Measurements from ENCODE around the gene GALNT16. TPM values are rescaled to one million over a fixed set of nuclear protein-coding genes. Genes with fewer than 3 reads are reported as not detected.

GALNT16 gene
- total and polyA plus RNA-seq, 9 donors: 10.7 to 36.8 (median 20.0) TPM

DNA sequence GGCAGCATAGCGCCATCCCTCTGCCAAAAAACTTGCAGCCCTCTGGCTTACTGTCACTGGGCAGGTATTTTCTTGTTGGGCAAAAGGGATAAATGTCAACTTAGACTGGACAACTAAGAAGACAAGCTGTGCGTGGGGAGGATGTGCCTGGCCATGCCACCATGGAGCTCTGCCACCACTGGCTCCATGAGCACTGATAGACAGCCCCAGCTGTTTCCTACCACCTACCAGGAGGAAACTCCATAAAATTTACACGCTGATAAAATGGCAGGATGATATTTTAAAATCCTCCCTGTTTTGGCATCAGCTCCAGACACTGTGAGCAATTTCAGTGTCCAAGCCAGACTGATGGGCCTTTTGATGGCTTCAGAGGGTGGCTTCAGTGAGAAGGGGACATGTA, 7.1 kb upstream of the GALNT16 start:
- H3K27ac ChIP-seq (ENCODE audit: low read length): no peak overlapping the region
- no peak overlapping the region for H3K4me3 ChIP-seq (ENCODE audit: low read length)
- no peak for DNase-seq
- 75% methylated on average over 1 of the region's 3 CpGs for WGBS (ENCODE audit: insufficient coverage)
- H3K36me3 ChIP-seq (ENCODE audit: control insufficient read depth, insufficient read depth, low read length): no peaks in the 10 kb centered on the region
- peaks cover 17% of the 10 kb centered on the region for H3K4me1 ChIP-seq (ENCODE audit: control insufficient read depth, insufficient read depth, low read length)
- no peaks in the 10 kb centered on the region for H3K9me3 ChIP-seq (replicated peaks; ENCODE audit: control insufficient read depth, low read depth, low read length)
- H3K27me3 ChIP-seq (ENCODE audit: control insufficient read depth, insufficient read depth, low read length): peaks cover 9% of the 10 kb centered on the region

DNA sequence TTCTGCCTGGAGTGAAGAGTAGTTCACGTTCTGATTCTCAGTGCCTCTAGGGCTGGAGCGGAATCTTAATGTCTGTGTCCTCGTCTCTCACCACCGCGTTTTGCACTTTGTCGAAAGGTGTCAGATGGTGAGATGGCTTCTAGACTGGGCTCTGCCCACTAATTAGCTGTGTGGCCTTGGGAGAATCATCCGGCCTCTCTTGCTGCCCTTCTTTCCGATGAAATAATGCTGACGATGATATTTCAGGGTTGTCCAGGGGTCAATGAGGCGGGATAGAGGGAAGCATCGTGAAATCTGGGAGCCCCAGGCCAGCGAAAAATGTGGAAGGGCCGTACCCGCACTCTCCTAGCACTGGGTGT, 811 bp upstream of the GALNT16 start:
- peak overlapping the region; percentile 60 for H3K4me3 ChIP-seq (ENCODE audit: low read length)
- no peaks in the 10 kb centered on the region for H3K36me3 ChIP-seq (ENCODE audit: control insufficient read depth, insufficient read depth, low read length)
- H3K9me3 ChIP-seq (replicated peaks; ENCODE audit: control insufficient read depth, low read depth, low read length): no peaks in the 10 kb centered on the region
- H3K4me1 ChIP-seq (ENCODE audit: control insufficient read depth, insufficient read depth, low read length): peaks cover 30% of the 10 kb centered on the region
- no peak for DNase-seq
- whole genome bisulfite sequencing (ENCODE audit: insufficient coverage): 21% methylated on average over 13 of the region's 14 CpGs
- no peak overlapping the region for H3K27ac ChIP-seq (ENCODE audit: low read length)
- peaks cover 43% of the 10 kb centered on the region for H3K27me3 ChIP-seq (ENCODE audit: control insufficient read depth, insufficient read depth, low read length)

DNA sequence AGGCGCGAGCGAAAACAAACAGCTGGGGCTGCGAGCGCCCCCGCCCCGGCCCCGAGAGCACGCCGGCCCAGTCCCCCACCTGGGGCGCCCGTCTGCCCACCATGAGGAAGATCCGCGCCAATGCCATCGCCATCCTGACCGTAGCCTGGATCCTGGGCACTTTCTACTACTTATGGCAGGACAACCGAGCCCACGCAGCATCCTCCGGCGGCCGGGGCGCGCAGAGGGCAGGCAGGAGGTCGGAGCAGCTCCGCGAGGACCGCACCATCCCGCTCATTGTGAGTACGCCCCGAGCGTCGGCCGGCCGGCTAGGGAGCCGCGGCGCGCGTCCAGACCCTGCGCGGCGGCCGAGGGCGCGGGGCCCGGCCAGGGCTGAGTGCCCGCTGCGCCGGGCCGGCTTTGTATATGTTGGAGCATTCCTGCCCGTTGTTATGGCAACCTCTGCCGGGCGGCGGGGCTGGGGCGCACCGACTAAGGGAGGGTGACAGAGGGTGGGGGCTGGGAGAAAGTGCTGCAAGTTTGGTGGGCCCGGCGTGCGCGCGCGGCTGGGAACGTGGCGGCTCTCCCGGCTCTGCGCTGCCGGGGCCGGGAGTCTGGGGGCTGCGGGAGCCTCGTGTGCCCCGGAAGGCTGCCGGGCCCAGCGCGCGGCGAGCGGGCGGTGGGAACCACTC, 367 bp downstream of the GALNT16 start:
- Histone ChIP-seq H3K9me3 (replicated peaks; ENCODE audit: control insufficient read depth, low read depth, low read length) (no peaks in the 10 kb centered on the region), H3K27ac (ENCODE audit: low read length) (peak overlapping the region; percentile 29), H3K4me1 (ENCODE audit: control insufficient read depth, insufficient read depth, low read length) (peaks cover 30% of the 10 kb centered on the region), H3K36me3 (ENCODE audit: control insufficient read depth, insufficient read depth, low read length) (no peaks in the 10 kb centered on the region), H3K27me3 (ENCODE audit: control insufficient read depth, insufficient read depth, low read length) (peaks cover 47% of the 10 kb centered on the region), H3K4me3 (ENCODE audit: low read length) (peak overlapping the region; percentile 60)
- DNase-seq: peak; percentile 69
- WGBS (ENCODE audit: insufficient coverage): under 1% methylated on average over 77 of the region's 78 CpGs

DNA sequence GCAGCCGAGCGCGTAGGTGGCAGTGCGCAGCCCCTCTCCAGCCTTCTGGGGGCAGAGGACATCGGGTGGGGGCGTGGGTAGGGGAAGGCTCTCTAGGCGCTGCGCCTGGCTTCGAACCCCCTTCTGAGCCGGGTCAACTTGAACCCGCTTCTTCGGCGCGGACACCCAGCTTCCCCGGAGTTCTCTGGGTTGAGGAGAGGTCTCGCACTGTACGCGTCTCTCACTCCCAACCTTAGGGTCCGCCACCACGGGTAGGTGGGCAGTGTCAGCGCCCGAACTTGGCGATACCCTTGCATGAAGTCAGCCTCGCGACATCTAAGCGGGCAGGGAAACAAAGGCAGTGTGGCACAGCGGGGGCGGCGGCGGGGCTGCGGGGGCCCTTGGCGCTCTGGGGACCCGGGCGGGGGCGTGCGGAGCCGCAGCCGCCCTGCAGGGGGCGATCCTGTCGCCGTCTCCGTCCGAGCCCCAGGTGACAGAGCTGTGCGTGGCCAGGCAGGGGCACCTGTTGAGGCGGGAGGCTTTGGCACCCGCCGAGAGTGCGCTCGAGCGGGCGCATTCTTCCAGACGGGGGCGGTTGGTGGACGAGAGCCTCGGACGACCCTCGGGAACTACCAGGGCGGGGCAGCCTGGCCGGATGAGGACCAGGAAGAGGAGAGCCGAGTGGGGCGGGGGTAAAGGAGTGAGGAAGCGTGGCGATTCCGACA, 1.1 kb downstream of the GALNT16 start:
- Histone ChIP-seq H3K36me3 (ENCODE audit: control insufficient read depth, insufficient read depth, low read length) (no peaks in the 10 kb centered on the region), H3K4me3 (ENCODE audit: low read length) (peak overlapping the region; percentile 60), H3K27me3 (ENCODE audit: control insufficient read depth, insufficient read depth, low read length) (peaks cover 50% of the 10 kb centered on the region), H3K27ac (ENCODE audit: low read length) (no peak overlapping the region), H3K9me3 (replicated peaks; ENCODE audit: control insufficient read depth, low read depth, low read length) (no peaks in the 10 kb centered on the region), H3K4me1 (ENCODE audit: control insufficient read depth, insufficient read depth, low read length) (peaks cover 30% of the 10 kb centered on the region)
- under 1% methylated on average over 61 of the region's 64 CpGs for WGBS (ENCODE audit: insufficient coverage)
- DNase-seq: peak; percentile 56

DNA sequence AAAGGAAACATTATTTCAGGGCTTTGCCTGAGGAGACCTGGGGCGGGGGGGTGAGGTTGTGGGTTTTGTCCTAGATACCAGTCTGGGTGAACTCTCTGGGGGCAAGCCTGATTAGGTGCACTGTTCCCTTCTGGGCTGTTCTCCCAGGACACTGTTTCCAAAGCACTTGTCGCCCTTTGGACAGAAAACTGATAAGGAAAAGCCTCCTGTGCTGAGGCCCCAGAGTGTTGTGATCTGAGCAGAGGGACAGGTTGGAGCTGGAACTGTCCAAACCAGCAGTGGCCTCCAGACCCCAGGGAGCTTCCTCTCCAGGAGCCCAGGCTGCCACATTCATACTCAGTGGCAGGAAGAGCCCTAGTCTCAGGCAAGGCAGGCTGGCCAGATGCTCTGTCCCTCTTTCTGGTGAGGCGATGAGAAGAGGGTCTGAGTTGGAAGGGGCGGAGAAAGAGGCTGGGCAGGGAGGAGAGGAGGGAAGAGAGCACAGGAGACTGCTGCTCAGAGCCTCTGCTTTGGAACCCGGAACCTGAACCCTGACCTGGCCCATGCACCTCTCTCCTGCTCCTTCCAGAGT, 1.9 kb downstream of the GALNT16 start:
- H3K4me3 ChIP-seq (ENCODE audit: low read length): no peak overlapping the region
- H3K36me3 ChIP-seq (ENCODE audit: control insufficient read depth, insufficient read depth, low read length): no peaks in the 10 kb centered on the region
- H3K27me3 ChIP-seq (ENCODE audit: control insufficient read depth, insufficient read depth, low read length): peaks cover 45% of the 10 kb centered on the region
- H3K4me1 ChIP-seq (ENCODE audit: control insufficient read depth, insufficient read depth, low read length): peaks cover 27% of the 10 kb centered on the region
- H3K9me3 ChIP-seq (replicated peaks; ENCODE audit: control insufficient read depth, low read depth, low read length): no peaks in the 10 kb centered on the region
- DNase-seq: peak; percentile 56
- no peak overlapping the region for H3K27ac ChIP-seq (ENCODE audit: low read length)
- 31% methylated on average over 2 of the region's 5 CpGs for WGBS (ENCODE audit: insufficient coverage)

DNA sequence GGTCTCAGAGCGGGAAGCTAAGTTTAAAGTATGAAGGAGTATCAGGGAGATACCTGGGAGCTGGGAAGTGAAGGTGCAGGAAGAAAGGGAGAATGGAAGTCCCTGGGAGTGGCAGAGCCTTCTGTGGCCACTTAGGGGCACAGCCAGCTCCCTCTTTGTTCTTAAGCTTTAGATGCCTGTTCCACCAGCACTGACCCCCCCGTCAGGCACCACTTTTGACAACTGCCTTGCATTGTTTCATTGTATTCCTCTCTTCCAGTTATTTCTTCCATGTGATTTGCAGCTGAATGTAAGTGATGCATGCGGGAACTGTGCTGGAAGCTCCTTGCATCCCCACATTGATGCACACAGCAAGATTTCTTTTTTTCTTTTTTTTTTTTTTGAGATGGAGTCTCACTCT, 2.6 kb downstream of the GALNT16 start:
- Histone ChIP-seq H3K4me3 (ENCODE audit: low read length) (no peak overlapping the region), H3K4me1 (ENCODE audit: control insufficient read depth, insufficient read depth, low read length) (peaks cover 27% of the 10 kb centered on the region), H3K36me3 (ENCODE audit: control insufficient read depth, insufficient read depth, low read length) (no peaks in the 10 kb centered on the region), H3K27me3 (ENCODE audit: control insufficient read depth, insufficient read depth, low read length) (peaks cover 44% of the 10 kb centered on the region), H3K9me3 (replicated peaks; ENCODE audit: control insufficient read depth, low read depth, low read length) (no peaks in the 10 kb centered on the region), H3K27ac (ENCODE audit: low read length) (no peak overlapping the region)
- WGBS (ENCODE audit: insufficient coverage): no CpG with 5 or more reads among the region's 3 CpGs
- DNase-seq: no peak

DNA sequence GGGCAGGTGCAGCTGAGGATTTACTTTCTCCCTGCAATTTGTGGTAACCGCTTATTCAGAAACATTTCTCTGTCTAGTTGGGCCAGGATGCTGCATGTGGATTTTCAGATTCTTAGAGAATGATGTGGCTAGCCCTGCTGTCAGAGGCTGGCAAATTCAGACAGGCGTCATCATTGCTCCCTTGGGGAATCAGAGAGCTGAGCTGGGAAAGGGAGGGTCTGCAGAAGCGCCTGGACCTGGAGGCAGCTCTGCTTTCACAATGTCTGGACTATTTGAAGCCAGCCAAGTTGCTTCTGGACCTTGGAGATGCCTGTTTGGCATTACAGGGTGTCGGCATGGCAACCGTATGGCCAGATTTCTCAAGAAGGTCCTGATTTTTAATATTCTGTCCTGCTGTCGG, 3.4 kb downstream of the GALNT16 start:
- Histone ChIP-seq H3K9me3 (replicated peaks; ENCODE audit: control insufficient read depth, low read depth, low read length) (no peaks in the 10 kb centered on the region), H3K36me3 (ENCODE audit: control insufficient read depth, insufficient read depth, low read length) (no peaks in the 10 kb centered on the region), H3K27me3 (ENCODE audit: control insufficient read depth, insufficient read depth, low read length) (peaks cover 37% of the 10 kb centered on the region), H3K4me1 (ENCODE audit: control insufficient read depth, insufficient read depth, low read length) (peaks cover 27% of the 10 kb centered on the region), H3K4me3 (ENCODE audit: low read length) (no peak overlapping the region), H3K27ac (ENCODE audit: low read length) (peak overlapping the region; percentile 31)
- 60% methylated on average over 5 of the region's 6 CpGs for WGBS (ENCODE audit: insufficient coverage)
- peak; percentile 82 for DNase-seq

DNA sequence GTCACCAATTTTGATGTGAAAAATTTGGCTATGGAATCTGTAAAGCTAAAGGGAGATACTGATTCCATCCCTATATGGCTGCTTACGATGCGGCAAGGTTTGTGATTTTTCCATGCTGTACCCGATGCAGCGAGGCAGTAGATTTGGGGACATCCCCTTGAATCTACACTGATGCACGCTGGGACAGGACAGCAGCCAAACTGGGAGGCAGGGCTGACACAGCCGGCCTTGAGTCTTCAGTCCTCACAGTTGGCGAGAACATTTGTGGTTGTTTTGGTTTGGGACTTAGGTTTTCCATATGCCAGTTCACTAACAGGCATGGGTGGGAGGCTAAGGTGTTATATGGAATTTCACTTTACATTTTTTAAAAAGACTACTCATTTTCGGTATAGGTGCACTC, 3.8 kb downstream of the GALNT16 start:
- 74% methylated on average over 4 of the region's 8 CpGs for WGBS (ENCODE audit: insufficient coverage)
- H3K4me1 ChIP-seq (ENCODE audit: control insufficient read depth, insufficient read depth, low read length): peaks cover 27% of the 10 kb centered on the region
- H3K27ac ChIP-seq (ENCODE audit: low read length): peak overlapping the region; percentile 31
- peaks cover 33% of the 10 kb centered on the region for H3K27me3 ChIP-seq (ENCODE audit: control insufficient read depth, insufficient read depth, low read length)
- peak; percentile 26 for DNase-seq
- no peaks in the 10 kb centered on the region for H3K36me3 ChIP-seq (ENCODE audit: control insufficient read depth, insufficient read depth, low read length)
- no peak overlapping the region for H3K4me3 ChIP-seq (ENCODE audit: low read length)
- H3K9me3 ChIP-seq (replicated peaks; ENCODE audit: control insufficient read depth, low read depth, low read length): no peaks in the 10 kb centered on the region

DNA sequence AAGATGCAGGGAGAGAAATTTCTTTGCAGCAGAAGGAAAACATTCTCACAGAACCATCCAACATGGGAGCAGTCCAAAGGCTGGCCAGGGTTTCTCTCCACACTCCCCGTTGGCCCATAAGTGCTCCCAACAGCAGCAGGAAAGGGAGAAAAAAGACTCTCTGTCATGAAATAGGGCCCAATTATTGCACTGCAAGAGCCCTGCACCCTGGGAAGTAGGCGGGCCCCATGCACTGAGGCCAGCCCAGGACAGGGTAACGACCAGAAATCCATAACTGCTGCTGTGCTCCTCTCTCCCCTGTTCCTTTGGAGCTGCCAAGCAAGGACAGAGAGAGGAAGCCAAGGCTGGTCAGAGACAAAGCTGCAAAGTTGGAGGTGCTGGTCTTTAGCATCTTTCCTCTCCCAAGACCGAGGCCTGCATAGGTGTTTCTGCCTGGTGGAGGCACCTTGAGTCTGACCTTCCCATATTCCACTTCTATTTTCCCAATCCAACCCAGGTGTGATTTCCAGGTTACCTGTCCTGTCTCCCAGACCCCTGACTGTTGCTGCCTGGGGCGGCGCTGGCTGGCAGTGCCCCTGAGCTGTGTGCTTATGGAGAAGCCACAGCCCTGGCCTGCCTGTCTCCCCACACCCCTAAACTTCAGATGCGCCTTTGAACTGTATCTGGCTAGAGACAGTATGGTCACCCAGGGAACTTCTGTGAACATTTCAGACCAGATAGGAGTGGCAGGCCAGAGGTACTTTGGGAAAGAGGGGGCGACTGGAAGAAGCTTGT, 6.8 kb downstream of the GALNT16 start:
- Histone ChIP-seq H3K9me3 (replicated peaks; ENCODE audit: control insufficient read depth, low read depth, low read length) (no peaks in the 10 kb centered on the region), H3K27ac (ENCODE audit: low read length) (no peak overlapping the region), H3K4me1 (ENCODE audit: control insufficient read depth, insufficient read depth, low read length) (peaks cover 12% of the 10 kb centered on the region), H3K4me3 (ENCODE audit: low read length) (no peak overlapping the region), H3K27me3 (ENCODE audit: control insufficient read depth, insufficient read depth, low read length) (peaks cover 12% of the 10 kb centered on the region), H3K36me3 (ENCODE audit: control insufficient read depth, insufficient read depth, low read length) (no peaks in the 10 kb centered on the region)
- no peak for DNase-seq
- 77% methylated on average over 8 of the region's 8 CpGs for WGBS (ENCODE audit: insufficient coverage)

DNA sequence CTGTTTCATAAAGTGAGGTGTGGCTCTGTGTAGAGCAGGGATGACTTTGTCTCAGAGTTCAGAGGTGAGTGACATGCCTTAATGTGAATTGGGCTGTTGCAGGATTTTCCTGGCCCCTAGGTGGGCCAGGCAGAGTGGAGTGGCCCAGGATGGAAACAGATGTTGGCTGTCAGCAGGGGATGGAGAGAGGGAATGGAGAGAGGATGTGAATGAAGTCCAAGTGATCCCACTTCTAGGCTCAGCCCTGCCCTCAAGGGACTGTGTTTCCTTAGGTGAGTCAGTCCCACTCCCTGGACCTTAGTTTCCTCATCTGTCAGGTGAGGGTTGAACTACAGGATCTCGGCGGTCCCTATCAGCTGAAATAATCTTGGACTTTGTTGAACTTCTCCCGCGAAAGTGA, 7.5 kb downstream of the GALNT16 start:
- Histone ChIP-seq H3K27me3 (ENCODE audit: control insufficient read depth, insufficient read depth, low read length) (peaks cover 7% of the 10 kb centered on the region), H3K36me3 (ENCODE audit: control insufficient read depth, insufficient read depth, low read length) (no peaks in the 10 kb centered on the region), H3K9me3 (replicated peaks; ENCODE audit: control insufficient read depth, low read depth, low read length) (no peaks in the 10 kb centered on the region), H3K4me3 (ENCODE audit: low read length) (no peak overlapping the region), H3K27ac (ENCODE audit: low read length) (no peak overlapping the region), H3K4me1 (ENCODE audit: control insufficient read depth, insufficient read depth, low read length) (peaks cover 8% of the 10 kb centered on the region)
- DNase-seq: no peak
- 80% methylated on average over 1 of the region's 4 CpGs for WGBS (ENCODE audit: insufficient coverage)
